GM18505 (cell line): ENCODE results near the gene RAB22A.
"Not testable (repeated sequence)": the region's sequence is repeated elsewhere in the genome, so short reads cannot be mapped to it uniquely, and the experiment has no call there.

Source experiments
- ATAC-seq: cut with Tn5 transposase; IDR thresholded peaks from one replicate; pipeline ENCODE4 v1.9.1; 2021; ENCODE audit not compliant: unreplicated experiment
- POLR2A ChIP-seq: IDR thresholded peaks from 4 replicates; pipeline ENCODE4 v1.6.1; 2011; ENCODE audit warnings: borderline replicate concordance; ENCODE audit not compliant: insufficient read depth, insufficient read length; ENCODE audit errors: extremely low read depth

Gene RAB22A

GRCh38 chr20:58407201-58407873 lies 97.8 kb downstream of the RAB22A start:
- TF ChIP-seq POLR2A, result no peak
- no peak for ATAC-seq

GRCh38 chr20:58407966-58408557 lies 98.5 kb downstream of the RAB22A start:
- ATAC-seq, result no peak
- no peak for TF ChIP-seq POLR2A

GRCh38 chr20:58408603-58409246 lies 99.2 kb downstream of the RAB22A start:
- ATAC-seq, result no peak
- TF ChIP-seq POLR2A, result no peak

GRCh38 chr20:58414216-58414615 lies 104.7 kb downstream of the RAB22A start:
- ATAC-seq, result not testable (repeated sequence)

GRCh38 chr20:58414786-58415185 lies 105.3 kb downstream of the RAB22A start:
- not testable (repeated sequence) for ATAC-seq

- TF ChIP-seq POLR2A, result no peak
- ATAC-seq, result no peak
Observed at GRCh38 chr20:58416057-58416456, 106.5 kb downstream of the RAB22A start.

- ATAC-seq, result no peak
- TF ChIP-seq POLR2A, result no peak
Observed at GRCh38 chr20:58416835-58417234, 107.3 kb downstream of the RAB22A start.
